ENCODE measurements around the gene RAB33A. TPM values are rescaled to one million over a fixed set of nuclear protein-coding genes. Genes with fewer than 3 reads are reported as not detected.

RAB33A gene
- total and polyA plus RNA-seq, 2 donors, result 7.7 to 9.9 TPM

DNA sequence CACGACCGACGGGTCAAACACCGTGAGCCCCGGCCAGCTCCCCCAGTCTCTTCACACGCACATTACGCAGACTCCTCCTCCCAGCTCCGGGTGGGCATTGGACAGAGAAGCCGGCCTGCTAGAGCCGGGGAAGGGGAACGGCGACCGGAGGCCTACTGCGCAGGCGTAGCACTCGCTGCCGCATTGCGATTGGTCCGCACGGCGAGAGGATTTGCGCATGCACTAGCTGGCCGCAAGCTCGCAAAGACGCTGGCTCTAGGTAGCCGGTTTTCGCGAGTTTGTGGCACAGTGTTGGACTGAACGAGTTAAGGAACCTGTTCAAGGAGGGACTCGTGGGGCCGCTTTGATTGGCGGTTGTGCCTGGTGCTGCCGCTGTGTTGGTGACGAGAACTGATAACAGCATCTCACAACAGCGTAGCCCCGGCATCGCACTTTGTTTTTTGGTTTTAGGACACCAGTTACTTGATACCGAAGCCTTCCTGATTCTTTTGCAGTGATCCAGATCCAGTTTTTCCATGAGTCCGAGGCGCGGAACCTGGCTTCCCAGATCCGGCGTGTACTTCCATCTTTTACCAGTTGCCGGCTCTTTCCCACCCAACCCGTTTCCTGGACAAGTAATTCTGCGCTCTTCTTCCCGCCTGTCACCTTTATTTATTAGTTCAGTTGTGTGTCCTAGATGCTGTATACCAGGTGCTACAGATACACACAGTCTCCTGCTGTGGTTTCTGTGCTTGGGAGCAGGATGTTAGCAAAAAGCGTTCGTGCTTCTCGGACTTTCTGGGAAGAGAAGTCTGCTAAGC is 5.9 kb upstream of the RAB33A start, which contains the start of gene AIFM1:
TSS of gene AIFM1 (minus strand) at position 139 of the 800 bp plus-strand sequence. CDS start 185 bp downstream, outside the sequence.
- H3K27ac ChIP-seq (ENCODE audit: low read depth in 1 of 2, low read length in 1 of 2), result peak within 1 kb of the TSS; percentile 96 to 98
- no peaks in the 10 kb centered on the region for H3K36me3 ChIP-seq (ENCODE audit: control insufficient read depth in 2 of 2, insufficient read depth in 2 of 2, low read length in 1 of 2)
- H3K4me3 ChIP-seq (ENCODE audit: low read length in 2 of 2), result peak within 1 kb of the TSS; percentile 59 to 80
- H3K9me3 ChIP-seq (ENCODE audit: control insufficient read depth in 2 of 2, insufficient read depth in 1 of 2, low read length in 1 of 2), result no peaks in the 10 kb centered on the region
- peak; percentile 70 to 94 (median 85) for DNase-seq (ENCODE audit: low read depth in 6 of 9, low spot score in 9 of 9)
- H3K4me1 ChIP-seq (ENCODE audit: control insufficient read depth in 2 of 2, insufficient read depth in 2 of 2, low read length in 2 of 2), result peaks cover 7 to 11% of the 10 kb centered on the region in 2 donors
- WGBS, result under 1% methylated on average over 50 of the region's 50 CpGs
- no peaks in the 10 kb centered on the region for H3K27me3 ChIP-seq (ENCODE audit: control insufficient read depth in 2 of 2, insufficient read depth in 1 of 2, low read length in 1 of 2)

DNA sequence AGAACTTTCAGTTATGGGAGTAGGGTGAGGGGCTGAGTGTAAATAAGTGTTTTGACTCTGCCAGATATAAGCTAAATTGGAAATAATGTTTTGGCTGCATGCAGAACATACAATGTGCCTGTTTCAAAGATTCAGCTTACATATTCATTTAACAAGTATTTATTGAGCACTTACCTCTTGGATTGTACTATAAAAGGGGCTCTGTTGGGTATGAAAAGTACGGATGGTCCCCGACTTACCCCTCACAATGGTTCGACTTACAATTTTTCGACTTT is 5.3 kb upstream of the RAB33A start:
- peaks cover 0 to under 1% of the 10 kb centered on the region in 2 donors for H3K27me3 ChIP-seq (ENCODE audit: control insufficient read depth in 2 of 2, insufficient read depth in 1 of 2, low read length in 1 of 2)
- no peaks in the 10 kb centered on the region for H3K36me3 ChIP-seq (ENCODE audit: control insufficient read depth in 2 of 2, insufficient read depth in 2 of 2, low read length in 1 of 2)
- H3K9me3 ChIP-seq (ENCODE audit: control insufficient read depth in 2 of 2, insufficient read depth in 1 of 2, low read length in 1 of 2), result no peaks in the 10 kb centered on the region
- peak overlapping the region; percentile 96 to 98 for H3K27ac ChIP-seq (ENCODE audit: low read depth in 1 of 2, low read length in 1 of 2)
- 1% methylated on average over 4 of the region's 4 CpGs for WGBS
- H3K4me1 ChIP-seq (ENCODE audit: control insufficient read depth in 2 of 2, insufficient read depth in 2 of 2, low read length in 2 of 2), result peaks cover 7 to 12% of the 10 kb centered on the region in 2 donors
- peak overlapping the region; percentile 59 to 80 for H3K4me3 ChIP-seq (ENCODE audit: low read length in 2 of 2)
- DNase-seq (ENCODE audit: low read depth in 6 of 9, low spot score in 9 of 9), result no peak

DNA sequence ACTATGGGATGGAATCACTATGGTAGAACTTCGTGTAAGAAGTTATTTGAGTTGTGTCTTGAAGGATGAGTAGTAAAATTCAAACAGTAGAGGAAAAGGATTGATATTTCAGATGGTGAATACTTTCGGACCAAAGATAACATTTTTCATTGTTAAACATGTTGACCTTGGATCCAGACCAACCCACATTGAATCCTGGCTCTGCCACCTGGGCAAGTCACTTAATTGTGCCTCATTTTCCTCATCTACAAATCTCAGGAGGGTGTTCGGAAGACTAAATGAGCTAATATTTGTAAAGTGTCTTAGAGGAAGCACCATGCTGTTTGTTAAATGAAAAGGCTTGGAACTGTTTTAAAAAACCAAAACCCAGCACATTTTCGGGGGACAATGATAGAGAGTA is 4.7 kb upstream of the RAB33A start:
- H3K36me3 ChIP-seq (ENCODE audit: control insufficient read depth in 2 of 2, insufficient read depth in 2 of 2, low read length in 1 of 2), result no peaks in the 10 kb centered on the region

DNA sequence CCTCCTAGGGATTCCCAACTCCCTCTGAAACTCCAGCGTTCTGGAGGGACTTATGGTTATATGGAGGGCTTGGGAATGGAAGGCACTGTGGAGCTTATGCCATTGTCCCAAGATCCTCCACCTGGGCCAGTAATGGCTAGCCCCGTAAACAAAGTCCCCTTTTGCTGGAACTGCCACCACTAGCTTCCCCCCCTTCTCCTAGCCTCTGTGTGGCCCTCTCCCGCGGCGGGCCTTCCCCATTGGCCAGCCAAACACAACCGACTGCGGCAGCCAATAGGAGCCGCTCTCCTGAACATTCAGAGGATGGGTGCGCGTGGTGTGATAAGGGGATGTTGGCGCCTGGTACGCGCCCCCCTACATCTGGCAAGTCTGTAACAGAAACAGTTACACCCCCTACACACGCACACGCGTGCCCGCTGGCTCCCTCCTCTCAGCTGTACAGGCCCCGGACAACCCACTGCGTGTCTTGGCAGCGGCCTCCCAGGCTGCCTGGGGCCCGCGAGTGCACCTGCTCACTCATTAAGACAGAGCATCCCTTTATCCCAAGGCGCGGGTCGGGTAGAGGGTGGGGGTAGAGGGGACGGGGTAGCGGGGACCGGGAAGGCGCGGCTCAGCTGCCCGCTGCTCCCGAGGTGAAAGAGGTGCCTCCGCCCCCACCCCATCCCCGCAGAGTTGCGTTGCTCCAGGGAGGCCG is 863 bp upstream of the RAB33A start:
- peak in 5 of 9 donors; percentile 45 to 80 (median 55) for DNase-seq (ENCODE audit: low read depth in 6 of 9, low spot score in 9 of 9)

More for the DNA sequence above, 4.7 kb upstream of the RAB33A start:
- Histone ChIP-seq H3K4me3 (ENCODE audit: low read length in 2 of 2) (no peak overlapping the region), H3K27me3 (ENCODE audit: control insufficient read depth in 2 of 2, insufficient read depth in 1 of 2, low read length in 1 of 2) (peaks cover 0 to 6% of the 10 kb centered on the region in 2 donors), H3K4me1 (ENCODE audit: control insufficient read depth in 2 of 2, insufficient read depth in 2 of 2, low read length in 2 of 2) (peaks cover 7 to 15% of the 10 kb centered on the region in 2 donors), H3K27ac (ENCODE audit: low read depth in 1 of 2, low read length in 1 of 2) (no peak overlapping the region), H3K9me3 (ENCODE audit: control insufficient read depth in 2 of 2, insufficient read depth in 1 of 2, low read length in 1 of 2) (no peaks in the 10 kb centered on the region)
- DNase-seq (ENCODE audit: low read depth in 6 of 9, low spot score in 9 of 9), result no peak
- 89% methylated on average over 4 of the region's 4 CpGs for WGBS

GRCh38 chrX:130172127-130172845 is 524 bp downstream of the RAB33A start:
- Histone ChIP-seq H3K27me3 (ENCODE audit: control insufficient read depth in 2 of 2, insufficient read depth in 1 of 2, low read length in 1 of 2) (peaks cover 0 to 11% of the 10 kb centered on the region in 2 donors), H3K4me3 (ENCODE audit: low read length in 2 of 2) (peak overlapping the region; percentile 56 to 58), H3K9me3 (ENCODE audit: control insufficient read depth in 2 of 2, insufficient read depth in 1 of 2, low read length in 1 of 2) (no peaks in the 10 kb centered on the region), H3K4me1 (ENCODE audit: control insufficient read depth in 2 of 2, insufficient read depth in 2 of 2, low read length in 2 of 2) (peaks cover 0 to 37% of the 10 kb centered on the region in 2 donors), H3K27ac (ENCODE audit: low read depth in 1 of 2, low read length in 1 of 2) (peak overlapping the region in 1 of 2 donors; percentile 31), H3K36me3 (ENCODE audit: control insufficient read depth in 2 of 2, insufficient read depth in 2 of 2, low read length in 1 of 2) (no peaks in the 10 kb centered on the region)
- WGBS, result 8% methylated on average over 34 of the region's 34 CpGs
- no peak for DNase-seq (ENCODE audit: low read depth in 6 of 9, low spot score in 9 of 9)

More for the DNA sequence above, 863 bp upstream of the RAB33A start:
- Histone ChIP-seq H3K27me3 (ENCODE audit: control insufficient read depth in 2 of 2, insufficient read depth in 1 of 2, low read length in 1 of 2) (peaks cover 0 to 11% of the 10 kb centered on the region in 2 donors), H3K27ac (ENCODE audit: low read depth in 1 of 2, low read length in 1 of 2) (peak overlapping the region in 1 of 2 donors; percentile 18), H3K9me3 (ENCODE audit: control insufficient read depth in 2 of 2, insufficient read depth in 1 of 2, low read length in 1 of 2) (no peaks in the 10 kb centered on the region), H3K4me3 (ENCODE audit: low read length in 2 of 2) (peak overlapping the region; percentile 56 to 58), H3K36me3 (ENCODE audit: control insufficient read depth in 2 of 2, insufficient read depth in 2 of 2, low read length in 1 of 2) (no peaks in the 10 kb centered on the region), H3K4me1 (ENCODE audit: control insufficient read depth in 2 of 2, insufficient read depth in 2 of 2, low read length in 2 of 2) (peaks cover 2 to 32% of the 10 kb centered on the region in 2 donors)
- WGBS, result under 1% methylated on average over 36 of the region's 36 CpGs

DNA sequence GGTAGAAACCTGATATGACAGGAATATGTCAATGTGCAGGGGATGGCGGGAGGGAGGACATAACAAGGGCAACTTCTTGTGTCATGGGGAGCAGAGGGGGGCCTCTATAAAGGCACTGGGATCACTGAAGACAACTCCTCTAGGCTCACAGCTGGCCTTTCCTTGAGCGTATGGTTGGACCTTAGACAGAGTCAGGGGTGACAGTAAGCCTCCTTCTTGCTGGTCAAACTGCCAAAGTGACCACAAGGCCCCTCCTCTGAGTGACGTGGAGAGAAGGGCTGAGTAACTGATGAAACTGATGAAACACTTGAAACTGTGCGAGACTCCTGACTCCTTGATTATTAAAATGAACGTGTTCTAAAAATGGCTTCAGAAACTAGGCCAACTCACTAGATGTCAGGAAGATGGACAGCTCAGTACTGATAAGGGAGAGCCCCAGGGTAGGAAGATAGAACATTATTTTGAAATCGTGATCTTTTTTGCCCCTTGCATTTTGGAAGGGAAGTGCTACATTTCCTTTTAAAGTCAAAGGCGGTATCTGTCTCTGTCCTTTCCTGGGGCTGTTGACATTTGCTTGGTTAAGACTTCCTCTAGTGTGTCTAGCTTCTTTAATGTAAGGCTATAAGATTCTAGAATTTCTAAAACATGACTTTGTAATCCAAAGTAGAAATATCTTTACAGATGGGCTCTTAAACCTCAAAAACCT is 1.6 kb downstream of the RAB33A start:
- 16% methylated on average over 7 of the region's 7 CpGs for WGBS

GRCh38 chrX:130174045-130174704 is 2.4 kb downstream of the RAB33A start:
- no peak for DNase-seq (ENCODE audit: low read depth in 6 of 9, low spot score in 9 of 9)
- no peak overlapping the region for H3K4me3 ChIP-seq (ENCODE audit: low read length in 2 of 2)
- WGBS, result 81% methylated on average over 10 of the region's 10 CpGs

More for the DNA sequence above, 1.6 kb downstream of the RAB33A start:
- Histone ChIP-seq H3K27ac (ENCODE audit: low read depth in 1 of 2, low read length in 1 of 2) (peak overlapping the region; percentile 18 to 39), H3K4me3 (ENCODE audit: low read length in 2 of 2) (peak overlapping the region; percentile 56 to 58), H3K27me3 (ENCODE audit: control insufficient read depth in 2 of 2, insufficient read depth in 1 of 2, low read length in 1 of 2) (peaks cover 0 to 11% of the 10 kb centered on the region in 2 donors), H3K9me3 (ENCODE audit: control insufficient read depth in 2 of 2, insufficient read depth in 1 of 2, low read length in 1 of 2) (no peaks in the 10 kb centered on the region), H3K4me1 (ENCODE audit: control insufficient read depth in 2 of 2, insufficient read depth in 2 of 2, low read length in 2 of 2) (peaks cover 0 to 37% of the 10 kb centered on the region in 2 donors), H3K36me3 (ENCODE audit: control insufficient read depth in 2 of 2, insufficient read depth in 2 of 2, low read length in 1 of 2) (no peaks in the 10 kb centered on the region)
- DNase-seq (ENCODE audit: low read depth in 6 of 9, low spot score in 9 of 9), result peak in 1 of 9 donors; percentile 40

GRCh38 chrX:130174937-130175336 is 3.2 kb downstream of the RAB33A start:
- H3K9me3 ChIP-seq (ENCODE audit: control insufficient read depth in 2 of 2, insufficient read depth in 1 of 2, low read length in 1 of 2), result no peaks in the 10 kb centered on the region
- H3K27me3 ChIP-seq (ENCODE audit: control insufficient read depth in 2 of 2, insufficient read depth in 1 of 2, low read length in 1 of 2), result peaks cover 0 to 11% of the 10 kb centered on the region in 2 donors
- no peak overlapping the region for H3K4me3 ChIP-seq (ENCODE audit: low read length in 2 of 2)
- H3K36me3 ChIP-seq (ENCODE audit: control insufficient read depth in 2 of 2, insufficient read depth in 2 of 2, low read length in 1 of 2), result no peaks in the 10 kb centered on the region
- no peak overlapping the region for H3K27ac ChIP-seq (ENCODE audit: low read depth in 1 of 2, low read length in 1 of 2)
- H3K4me1 ChIP-seq (ENCODE audit: control insufficient read depth in 2 of 2, insufficient read depth in 2 of 2, low read length in 2 of 2), result peaks cover 0 to 37% of the 10 kb centered on the region in 2 donors
- WGBS, result 93% methylated on average over 2 of the region's 2 CpGs
- no peak for DNase-seq (ENCODE audit: low read depth in 6 of 9, low spot score in 9 of 9)

More at GRCh38 chrX:130174045-130174704, 2.4 kb downstream of the RAB33A start:
- Histone ChIP-seq H3K36me3 (ENCODE audit: control insufficient read depth in 2 of 2, insufficient read depth in 2 of 2, low read length in 1 of 2) (no peaks in the 10 kb centered on the region), H3K27me3 (ENCODE audit: control insufficient read depth in 2 of 2, insufficient read depth in 1 of 2, low read length in 1 of 2) (peaks cover 0 to 11% of the 10 kb centered on the region in 2 donors), H3K9me3 (ENCODE audit: control insufficient read depth in 2 of 2, insufficient read depth in 1 of 2, low read length in 1 of 2) (no peaks in the 10 kb centered on the region), H3K4me1 (ENCODE audit: control insufficient read depth in 2 of 2, insufficient read depth in 2 of 2, low read length in 2 of 2) (peaks cover 0 to 37% of the 10 kb centered on the region in 2 donors), H3K27ac (ENCODE audit: low read depth in 1 of 2, low read length in 1 of 2) (peak overlapping the region in 1 of 2 donors; percentile 43)

Measured in thymus (tissue), 11 donors.